GM23338 (cell line): ENCODE data around the gene RPP38. TPM values are rescaled to one million over a fixed set of nuclear protein-coding genes. Genes with fewer than 3 reads are reported as not detected.

ENCODE experiments used
- ATAC-seq: fragments of 200-7000 bp; cut with Tn5 transposase; 3 replicates; pipeline ENCODE4 v1.9.1; 2020
- DNase-seq: peaks from one replicate; pipeline ENCODE4 v3.0.0-alpha.2; 2015; ENCODE audit warnings: low spot score
- H2AFZ ChIP-seq: fragments of 200-600 bp; sonication (generic); 2 replicates; pipeline ENCODE4 v1.8.0; 2016; ENCODE audit warnings: antibody characterized with exemption, mild to moderate bottlenecking, moderate library complexity
- H3F3A ChIP-seq: fragments of 200-600 bp; sonication (generic); replicated peaks from 2 replicates; pipeline ENCODE4 v1.8.0; 2017; ENCODE audit warnings: antibody characterized with exemption, mixed run types, low read depth
- H3K27ac ChIP-seq: fragments of 200-600 bp; sonication (generic); 2 replicates; pipeline ENCODE4 v1.6.1; 2016; ENCODE audit warnings: low read depth
- H3K27me3 ChIP-seq: fragments of 200-600 bp; sonication (generic); 2 replicates; pipeline ENCODE4 v1.8.0; 2016; ENCODE audit warnings: mild to moderate bottlenecking, mixed run types, moderate library complexity; ENCODE audit not compliant: insufficient read depth
- H3K36me3 ChIP-seq: fragments of 200-600 bp; sonication (generic); 2 replicates; pipeline ENCODE4 v1.8.0; 2016; ENCODE audit warnings: mild to moderate bottlenecking; ENCODE audit not compliant: insufficient read depth
- H3K4me1 ChIP-seq: fragments of 200-600 bp; sonication (generic); 2 replicates; pipeline ENCODE4 v1.8.0; 2016; ENCODE audit warnings: mild to moderate bottlenecking, moderate library complexity; ENCODE audit not compliant: insufficient read depth
- H3K4me2 ChIP-seq: fragments of 200-600 bp; sonication (generic); 2 replicates; pipeline ENCODE4 v1.7.1; 2017; ENCODE audit warnings: mixed run types
- H3K4me3 ChIP-seq: fragments of 200-600 bp; sonication (generic); 2 replicates; pipeline ENCODE4 v1.6.1; 2016; ENCODE audit warnings: mixed run types
- H3K79me2 ChIP-seq: fragments of 200-600 bp; sonication (generic); replicated peaks from 2 replicates; pipeline ENCODE4 v1.8.0; 2017; ENCODE audit warnings: mild to moderate bottlenecking; ENCODE audit not compliant: insufficient read depth
- H3K9me2 ChIP-seq: fragments of 200-600 bp; sonication (generic); 2 replicates; pipeline ENCODE4 v1.8.0; 2017; ENCODE audit not compliant: insufficient read depth
- H4K20me1 ChIP-seq: fragments of 200-600 bp; sonication (generic); replicated peaks from 2 replicates; pipeline ENCODE4 v1.8.0; 2017; ENCODE audit warnings: mild to moderate bottlenecking; ENCODE audit not compliant: insufficient read depth
- H3K27ac Mint-ChIP-seq: 2 replicates; pipeline ENCODE4 v1.8.0; 2020; ENCODE audit warnings: inconsistent platforms, mild to moderate bottlenecking, moderate library complexity, mixed read lengths
- H3K27me3 Mint-ChIP-seq: 3 replicates; pipeline ENCODE4 v1.8.0; 2022; ENCODE audit warnings: low read depth, mild to moderate bottlenecking, moderate library complexity, mixed read lengths, inconsistent platforms; ENCODE audit not compliant: insufficient read depth, poor library complexity
- H3K36me3 Mint-ChIP-seq: 3 replicates; pipeline ENCODE4 v1.8.0; 2021; ENCODE audit warnings: low read depth, mild to moderate bottlenecking, inconsistent platforms, moderate library complexity, mixed read lengths
- H3K4me1 Mint-ChIP-seq: 3 replicates; pipeline ENCODE4 v1.8.0; 2020; ENCODE audit warnings: mild to moderate bottlenecking, inconsistent platforms, mixed read lengths
- H3K4me3 Mint-ChIP-seq: 3 replicates; pipeline ENCODE4 v1.8.0; 2021; ENCODE audit warnings: moderate library complexity, mild to moderate bottlenecking, inconsistent platforms, mixed read lengths
- H3K9me3 Mint-ChIP-seq: 3 replicates; pipeline ENCODE4 v1.8.0; 2020; ENCODE audit warnings: moderate library complexity, mild to moderate bottlenecking, inconsistent platforms, mixed read lengths
- CREB1 ChIP-seq: fragments of 250-450 bp; sonication (Bioruptor Pico); IDR thresholded peaks from 2 replicates; pipeline ENCODE4 v1.5.0; 2020; ENCODE audit warnings: low read depth, mild to moderate bottlenecking, moderate library complexity
- ETS1 ChIP-seq: IDR thresholded peaks from 2 replicates; pipeline ENCODE4 v1.6.1; 2016; ENCODE audit warnings: antibody characterized with exemption
- EZH2 ChIP-seq: fragments of 200-600 bp; sonication (generic); IDR thresholded peaks from one replicate; pipeline ENCODE4 v1.8.0; 2017; ENCODE audit warnings: antibody characterized with exemption, mild to moderate bottlenecking, low read depth; ENCODE audit not compliant: unreplicated experiment
- EZH2phosphoT487 ChIP-seq: fragments of 200-600 bp; sonication (generic); IDR thresholded peaks from one replicate; pipeline ENCODE4 v1.8.1; 2018; ENCODE audit warnings: antibody characterized with exemption; ENCODE audit not compliant: unreplicated experiment
- JUNB ChIP-seq: IDR thresholded peaks from one replicate; pipeline ENCODE4 v1.6.1; 2016; ENCODE audit warnings: antibody characterized with exemption; ENCODE audit not compliant: unreplicated experiment
- NANOG ChIP-seq: IDR thresholded peaks from 2 replicates; pipeline ENCODE4 v1.6.1; 2016; ENCODE audit warnings: antibody characterized with exemption, borderline replicate concordance
- STAT1 ChIP-seq: IDR thresholded peaks from one replicate; pipeline ENCODE4 v1.6.1; 2016; ENCODE audit warnings: antibody characterized with exemption; ENCODE audit not compliant: unreplicated experiment
- ZNF114 ChIP-seq: fragments of 250-450 bp; sonication (Bioruptor Pico); IDR thresholded peaks from 2 replicates; pipeline ENCODE4 v1.5.0; 2020; ENCODE audit warnings: mild to moderate bottlenecking, moderate library complexity
- polyA plus RNA-seq: library from polyadenylated mRNA; unstranded; fragments of >200 nt; fragmentation: Nextera tagmentation; extraction: Ambion mirVana; gene quantifications from 2 replicates; pipeline ENCODE4 v1.2.1, GENCODE V29; 2016
- total RNA-seq: library from RNA; depleted of rRNA; stranded (reverse); fragments of >200 nt; shearing (Covaris generic); gene quantifications from 2 replicates; pipeline ENCODE4 v1.2.3, GENCODE V29; 2014
- TF ChIP-seq, protein P1 (sequence below): IDR thresholded peaks from one replicate; pipeline ENCODE4 v1.6.1; 2018; ENCODE audit warnings: antibody characterized with exemption; ENCODE audit not compliant: unreplicated experiment

The RPP38 gene
- total and polyA plus RNA-seq, 2 experiments from 2014 or later = 20.1 to 50.7 TPM

DNA sequence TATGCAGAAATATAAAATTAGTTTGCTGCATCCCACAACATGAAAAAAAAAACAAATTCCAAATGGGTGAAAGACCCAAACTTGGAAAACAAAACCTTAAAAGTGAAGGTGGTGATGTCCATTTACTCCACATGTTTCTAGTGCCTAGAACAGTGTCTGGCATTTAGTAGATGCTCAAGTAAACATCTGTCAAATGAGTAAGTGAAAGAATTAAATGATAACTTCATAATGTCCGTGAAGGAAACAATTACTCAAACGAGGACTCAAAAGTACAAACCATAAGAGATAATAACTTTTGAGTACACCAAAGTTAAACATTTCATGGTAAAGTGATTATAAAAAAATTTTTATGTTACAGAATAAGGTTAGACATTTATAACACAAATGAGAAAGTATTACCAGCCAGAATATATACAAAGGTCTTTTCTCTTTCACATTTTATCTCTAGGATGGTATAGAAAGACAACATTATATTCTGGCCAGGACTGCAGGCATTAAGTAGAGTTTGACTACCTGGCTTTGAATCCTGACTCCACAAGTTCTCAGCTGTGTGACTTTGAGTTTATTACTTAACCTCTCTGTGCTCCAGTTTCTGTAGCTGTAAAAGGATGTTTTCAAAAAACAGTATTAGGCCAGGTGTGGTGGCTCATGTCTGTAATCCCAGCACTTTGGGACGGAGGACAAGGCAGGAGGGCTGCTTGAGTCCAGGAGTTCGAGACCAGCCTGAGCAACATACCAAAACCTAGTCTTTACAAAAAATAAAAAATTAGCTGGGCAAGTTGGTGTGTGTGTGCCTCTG, 50.6 kb downstream of the RPP38 start (continued):
- TF ChIP-seq ZNF114 (CRISPR knock-in tag) (no peak), STAT1 (no peak), EZH2 (no peak), JUNB (no peak), EZH2phosphoT487 (no peak), CREB1 (CRISPR knock-in tag) (no peak), ETS1 (no peak), NANOG (no peak)

GRCh38 chr10:15149042-15149771, 52.1 kb downstream of the RPP38 start:
- ATAC-seq (no peak), DNase-seq (no peak)
- Histone ChIP-seq H3K79me2 (peaks cover 45% of the 10 kb centered on the region), H2AFZ (no peak overlapping the region), H3K4me1 (no peaks in the 10 kb centered on the region), H4K20me1 (peaks cover 4% of the 10 kb centered on the region), H3K4me2 (no peak overlapping the region), H3K9me2 (0 out of 2 replicates have a peak, but pooled peaks cover 7% of the 10 kb centered on the region), H3K4me3 (no peak overlapping the region), H3F3A (no peaks in the 10 kb centered on the region), H3K27me3 (no peaks in the 10 kb centered on the region), H3K27ac (no peak overlapping the region), H3K36me3 (no peaks in the 10 kb centered on the region)
- H3K9me3 Mint-ChIP-seq = no peaks in the 10 kb centered on the region
- peaks cover 3% of the 10 kb centered on the region; the same call in 1 of the 3 replicates for H3K4me1 Mint-ChIP-seq
- H3K36me3 Mint-ChIP-seq = no peaks in the 10 kb centered on the region
- TF ChIP-seq, protein P1, sequence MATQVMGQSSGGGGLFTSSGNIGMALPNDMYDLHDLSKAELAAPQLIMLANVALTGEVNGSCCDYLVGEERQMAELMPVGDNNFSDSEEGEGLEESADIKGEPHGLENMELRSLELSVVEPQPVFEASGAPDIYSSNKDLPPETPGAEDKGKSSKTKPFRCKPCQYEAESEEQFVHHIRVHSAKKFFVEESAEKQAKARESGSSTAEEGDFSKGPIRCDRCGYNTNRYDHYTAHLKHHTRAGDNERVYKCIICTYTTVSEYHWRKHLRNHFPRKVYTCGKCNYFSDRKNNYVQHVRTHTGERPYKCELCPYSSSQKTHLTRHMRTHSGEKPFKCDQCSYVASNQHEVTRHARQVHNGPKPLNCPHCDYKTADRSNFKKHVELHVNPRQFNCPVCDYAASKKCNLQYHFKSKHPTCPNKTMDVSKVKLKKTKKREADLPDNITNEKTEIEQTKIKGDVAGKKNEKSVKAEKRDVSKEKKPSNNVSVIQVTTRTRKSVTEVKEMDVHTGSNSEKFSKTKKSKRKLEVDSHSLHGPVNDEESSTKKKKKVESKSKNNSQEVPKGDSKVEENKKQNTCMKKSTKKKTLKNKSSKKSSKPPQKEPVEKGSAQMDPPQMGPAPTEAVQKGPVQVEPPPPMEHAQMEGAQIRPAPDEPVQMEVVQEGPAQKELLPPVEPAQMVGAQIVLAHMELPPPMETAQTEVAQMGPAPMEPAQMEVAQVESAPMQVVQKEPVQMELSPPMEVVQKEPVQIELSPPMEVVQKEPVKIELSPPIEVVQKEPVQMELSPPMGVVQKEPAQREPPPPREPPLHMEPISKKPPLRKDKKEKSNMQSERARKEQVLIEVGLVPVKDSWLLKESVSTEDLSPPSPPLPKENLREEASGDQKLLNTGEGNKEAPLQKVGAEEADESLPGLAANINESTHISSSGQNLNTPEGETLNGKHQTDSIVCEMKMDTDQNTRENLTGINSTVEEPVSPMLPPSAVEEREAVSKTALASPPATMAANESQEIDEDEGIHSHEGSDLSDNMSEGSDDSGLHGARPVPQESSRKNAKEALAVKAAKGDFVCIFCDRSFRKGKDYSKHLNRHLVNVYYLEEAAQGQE = no peak
- TF ChIP-seq CREB1 (CRISPR knock-in tag) = no peak
- TF ChIP-seq EZH2phosphoT487 = no peak
- no peak overlapping the region for H3K4me3 Mint-ChIP-seq
- H3K27ac Mint-ChIP-seq = no peak overlapping the region
- peaks cover 4% of the 10 kb centered on the region for H3K27me3 Mint-ChIP-seq
